Mucosa of rectum (tissue), 2 donors: ENCODE data around the gene ZNF837.
"Not testable (repeated sequence)": the region's sequence is repeated elsewhere in the genome, so short reads cannot be mapped to it uniquely, and the experiment has no call there.

Experiments used
- H3K27ac ChIP-seq, 2 donors: one replicate each; pipeline ENCODE4 v1.7.0; 2013; ENCODE audit warnings: inconsistent platforms in 2 of 2, low read depth in 2 of 2, low read length in 2 of 2
- H3K27me3 ChIP-seq, 2 donors: one replicate each; pipeline ENCODE4 v1.7.0; 2013; ENCODE audit warnings: low read length in 2 of 2; ENCODE audit not compliant: control insufficient read depth in 2 of 2, insufficient read depth in 2 of 2
- H3K36me3 ChIP-seq, 2 donors: one replicate each; pipeline ENCODE4 v1.7.0; 2013; ENCODE audit warnings: low read length in 2 of 2; ENCODE audit not compliant: control insufficient read depth in 2 of 2, insufficient read depth in 2 of 2
- H3K4me1 ChIP-seq, 2 donors: one replicate each; pipeline ENCODE4 v1.7.0; 2013; ENCODE audit warnings: low read length in 2 of 2, mild to moderate bottlenecking in 1 of 2; ENCODE audit not compliant: control insufficient read depth in 2 of 2, insufficient read depth in 2 of 2
- H3K4me3 ChIP-seq, 2 donors: one replicate each; pipeline ENCODE4 v1.7.0; 2013; ENCODE audit warnings: low read length in 2 of 2
- H3K9ac ChIP-seq, 2 donors: one replicate each; pipeline ENCODE4 v1.7.0; 2013; ENCODE audit warnings: low read length in 2 of 2, low read depth in 1 of 2, mild to moderate bottlenecking in 1 of 2
- H3K9me3 ChIP-seq, 2 donors: one replicate each; pipeline ENCODE4 v1.7.0; 2013; ENCODE audit warnings: low read length in 2 of 2; ENCODE audit not compliant: control insufficient read depth in 2 of 2
- donor health status: healthy.
- donor health status: Normal muscosa, but diverticular disease.

Gene ZNF837

GRCh38 chr19:58385891-58386575, 5.2 kb upstream of the ZNF837 start:
- Histone ChIP-seq H3K4me3 (peak overlapping the region; percentile 77 to 80), H3K27me3 (no peaks in the 10 kb centered on the region), H3K4me1 (peaks cover 22 to 33% of the 10 kb centered on the region in 2 donors), H3K9ac (peak overlapping the region; percentile 89 to 91), H3K27ac (peak overlapping the region; percentile 98), H3K9me3 (no peaks in the 10 kb centered on the region), H3K36me3 (peaks cover 4 to 11% of the 10 kb centered on the region in 2 donors)

GRCh38 chr19:58385313-58385890, 4.6 kb upstream of the ZNF837 start:
- Histone ChIP-seq H3K9ac (peak overlapping the region; percentile 89 to 91), H3K27ac (peak overlapping the region; percentile 98), H3K9me3 (no peaks in the 10 kb centered on the region), H3K4me3 (peak overlapping the region; percentile 77 to 80), H3K36me3 (peaks cover 4% of the 10 kb centered on the region in 2 donors), H3K4me1 (peaks cover 23 to 31% of the 10 kb centered on the region in 2 donors), H3K27me3 (no peaks in the 10 kb centered on the region)

- no peak overlapping the region for H3K27ac ChIP-seq
- H3K4me1 ChIP-seq, result peaks cover 31 to 33% of the 10 kb centered on the region in 2 donors
- H3K27me3 ChIP-seq, result no peaks in the 10 kb centered on the region
- no peak overlapping the region for H3K9ac ChIP-seq
- no peak overlapping the region for H3K4me3 ChIP-seq
- no peaks in the 10 kb centered on the region for H3K9me3 ChIP-seq
- H3K36me3 ChIP-seq, result peaks cover under 1% of the 10 kb centered on the region in 2 donors
Measured at GRCh38 chr19:58382997-58383603, 2.3 kb upstream of the ZNF837 start.

GRCh38 chr19:58381460-58382212, 806 bp upstream of the ZNF837 start:
- peak overlapping the region; percentile 63 to 75 for H3K9ac ChIP-seq
- H3K9me3 ChIP-seq, result no peaks in the 10 kb centered on the region
- H3K27me3 ChIP-seq, result no peaks in the 10 kb centered on the region
- H3K4me3 ChIP-seq, result peak overlapping the region; percentile 75 to 89
- H3K4me1 ChIP-seq, result peaks cover 24 to 26% of the 10 kb centered on the region in 2 donors
- H3K27ac ChIP-seq, result peak overlapping the region; percentile 92 to 93
- H3K36me3 ChIP-seq, result no peaks in the 10 kb centered on the region

GRCh38 chr19:58380037-58380661, 681 bp downstream of the ZNF837 start:
- H3K27me3 ChIP-seq, result no peaks in the 10 kb centered on the region
- H3K27ac ChIP-seq, result peak overlapping the region; percentile 92 to 93
- H3K4me1 ChIP-seq, result peaks cover 13 to 15% of the 10 kb centered on the region in 2 donors
- no peaks in the 10 kb centered on the region for H3K36me3 ChIP-seq
- H3K9ac ChIP-seq, result peak overlapping the region; percentile 76 to 93
- H3K9me3 ChIP-seq, result no peaks in the 10 kb centered on the region
- H3K4me3 ChIP-seq, result peak overlapping the region; percentile 63 to 89

GRCh38 chr19:58379246-58379645, 1.6 kb downstream of the ZNF837 start:
- no peak overlapping the region for H3K9ac ChIP-seq
- H3K4me3 ChIP-seq, result no peak overlapping the region
- no peaks in the 10 kb centered on the region for H3K27me3 ChIP-seq
- H3K4me1 ChIP-seq, result peaks cover 13 to 15% of the 10 kb centered on the region in 2 donors
- no peaks in the 10 kb centered on the region for H3K36me3 ChIP-seq
- no peak overlapping the region for H3K27ac ChIP-seq
- H3K9me3 ChIP-seq, result no peaks in the 10 kb centered on the region

GRCh38 chr19:58376724-58377123, 4.1 kb downstream of the ZNF837 start:
- H3K4me1 ChIP-seq, result peaks cover 7 to 15% of the 10 kb centered on the region in 2 donors
- H3K9ac ChIP-seq, H3K4me3 ChIP-seq, H3K9me3 ChIP-seq, H3K27ac ChIP-seq, H3K27me3 ChIP-seq, H3K36me3 ChIP-seq: not testable (repeated sequence)

- H3K4me1 ChIP-seq, result no peaks in the 10 kb centered on the region
- H3K4me3 ChIP-seq, result no peak overlapping the region
- no peaks in the 10 kb centered on the region for H3K27me3 ChIP-seq
- no peaks in the 10 kb centered on the region for H3K9me3 ChIP-seq
- H3K9ac ChIP-seq, result no peak overlapping the region
- H3K36me3 ChIP-seq, result peaks cover 0 to 3% of the 10 kb centered on the region in 2 donors
- no peak overlapping the region for H3K27ac ChIP-seq
Measured at GRCh38 chr19:58374200-58374599, 6.6 kb downstream of the ZNF837 start.

GRCh38 chr19:58372311-58373133, 8.3 kb downstream of the ZNF837 start:
- no peak overlapping the region for H3K9ac ChIP-seq
- H3K27ac ChIP-seq, result no peak overlapping the region
- no peak overlapping the region for H3K4me3 ChIP-seq
- H3K36me3 ChIP-seq, result peaks cover 0 to 3% of the 10 kb centered on the region in 2 donors
- no peaks in the 10 kb centered on the region for H3K27me3 ChIP-seq
- H3K4me1 ChIP-seq, result no peaks in the 10 kb centered on the region
- H3K9me3 ChIP-seq, result no peaks in the 10 kb centered on the region
